ENCODE results near the gene LRRC71.

Gene LRRC71

GRCh38 chr1:156945881-156946661 lies 25.6 kb downstream of the LRRC71 start:
- DNase-seq (ENCODE audit: low read depth in 2 of 2, low spot score in 1 of 2): no peak

GRCh38 chr1:156947127-156947526 lies 26.7 kb downstream of the LRRC71 start:
- no peak for DNase-seq (ENCODE audit: low read depth in 2 of 2, low spot score in 1 of 2)

GRCh38 chr1:156947818-156948525 lies 27.5 kb downstream of the LRRC71 start:
- DNase-seq (ENCODE audit: low read depth in 2 of 2, low spot score in 1 of 2): no peak

DNA sequence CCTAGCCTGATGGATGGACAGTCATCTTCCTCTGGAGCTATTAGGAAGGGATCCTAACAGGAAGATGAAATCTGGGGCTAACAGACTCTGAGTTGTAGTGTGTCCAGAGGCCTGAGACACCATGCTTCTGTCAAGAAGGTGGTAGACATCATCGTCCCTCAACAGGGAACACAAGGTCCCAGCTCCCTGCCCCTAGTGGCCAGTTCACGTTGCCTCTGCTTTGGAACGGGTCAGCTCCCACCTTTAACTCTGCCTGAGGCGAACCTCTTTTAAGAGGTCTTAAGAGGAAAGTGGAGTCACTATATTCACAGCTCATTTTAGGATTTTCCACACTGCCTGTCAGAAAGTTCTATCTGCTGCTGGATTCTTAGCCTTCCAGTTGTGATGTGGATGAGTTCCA lies 28.3 kb downstream of the LRRC71 start:
- no peak for DNase-seq (ENCODE audit: low read depth in 2 of 2, low spot score in 1 of 2)

DNA sequence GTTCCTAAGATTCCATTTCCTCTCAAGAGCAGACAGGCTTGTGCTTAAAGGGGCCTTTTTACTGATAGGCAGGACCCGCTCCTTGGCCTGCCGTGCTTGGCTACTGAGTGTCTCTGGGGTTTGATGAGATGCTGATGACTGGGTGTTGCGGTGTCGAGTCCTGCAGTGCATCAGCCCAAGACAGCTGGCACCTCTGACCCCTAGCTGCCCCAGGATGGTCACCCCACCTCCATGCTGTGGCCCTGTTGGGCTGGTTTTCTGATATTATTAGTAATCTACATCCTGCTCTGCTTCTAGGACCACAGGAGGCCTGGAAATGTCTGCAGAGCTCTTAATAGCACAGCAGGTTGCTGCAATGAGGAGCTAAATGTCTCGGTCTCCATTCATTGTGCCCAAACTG lies 28.7 kb downstream of the LRRC71 start:
- no peak for DNase-seq (ENCODE audit: low read depth in 2 of 2, low spot score in 1 of 2)

- DNase-seq (ENCODE audit: low read depth in 2 of 2, low spot score in 1 of 2): no peak
Observed at GRCh38 chr1:156951371-156951770, 30.9 kb downstream of the LRRC71 start.

DNA sequence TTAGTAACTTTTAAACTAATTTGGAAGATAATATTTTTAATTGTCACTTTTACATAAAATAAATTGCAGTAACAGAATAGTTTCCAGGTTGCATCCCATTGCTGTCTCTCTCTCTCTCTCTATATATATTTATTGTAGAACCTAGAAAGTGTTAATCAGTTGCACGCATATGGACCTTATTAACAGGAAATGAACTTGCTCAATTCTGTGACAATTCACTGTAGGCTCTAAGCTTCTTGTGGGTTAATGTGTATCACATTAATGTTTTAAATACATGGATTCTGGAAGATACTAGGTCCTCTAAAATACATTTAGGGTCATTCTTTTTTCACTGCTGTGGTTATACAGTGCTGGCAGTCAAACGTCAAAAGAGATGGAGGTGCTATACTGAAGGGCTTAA lies 33.1 kb downstream of the LRRC71 start:
- no peak for DNase-seq (ENCODE audit: low read depth in 2 of 2, low spot score in 1 of 2)

- DNase-seq (ENCODE audit: low read depth in 2 of 2, low spot score in 1 of 2): no peak
Observed at GRCh38 chr1:156956333-156956732, 35.9 kb downstream of the LRRC71 start.

DNA sequence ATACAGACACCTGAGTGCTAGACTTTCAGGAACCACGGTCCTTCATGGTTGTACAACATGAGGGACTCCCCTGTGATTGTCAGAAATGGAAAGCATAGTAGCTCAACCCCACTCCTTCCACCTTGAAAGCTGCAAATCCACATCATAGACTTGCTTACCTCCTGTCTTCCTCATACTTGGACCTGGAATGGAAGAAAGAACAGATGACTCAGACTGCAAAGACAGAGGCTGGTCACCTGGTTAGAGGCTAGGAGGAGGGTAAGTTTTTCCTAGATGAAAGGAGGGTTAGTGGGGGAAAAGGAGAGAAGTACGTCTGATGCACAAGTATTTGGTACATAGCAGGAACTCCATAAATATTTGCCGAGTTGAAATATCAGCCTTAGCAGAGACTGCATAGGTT lies 37.2 kb downstream of the LRRC71 start:
- no peak for DNase-seq (ENCODE audit: low read depth in 2 of 2, low spot score in 1 of 2)

DNA sequence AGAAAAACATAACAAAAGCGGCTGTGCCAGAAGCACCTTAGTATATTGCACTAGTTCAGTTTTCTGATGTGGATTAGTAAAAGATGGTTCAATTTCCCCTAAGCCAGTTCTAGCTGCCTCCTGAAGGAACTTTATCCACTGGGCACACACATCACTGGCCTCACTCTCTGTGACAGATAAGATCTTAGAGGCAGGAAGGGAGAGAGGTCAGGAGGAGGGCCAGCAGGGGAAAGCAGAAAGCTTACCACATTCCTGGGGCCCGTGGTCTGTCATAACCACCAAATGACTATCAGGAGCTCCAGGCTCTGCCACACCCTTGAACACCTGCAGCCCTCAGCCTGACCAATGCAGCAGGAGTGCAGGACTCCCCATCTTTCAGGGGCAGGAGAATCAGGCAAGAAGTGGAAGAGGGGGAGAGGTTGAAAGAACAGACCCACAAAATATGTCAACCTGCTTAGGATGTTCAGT lies 37.8 kb downstream of the LRRC71 start:
- DNase-seq (ENCODE audit: low read depth in 2 of 2, low spot score in 1 of 2): no peak

DNA sequence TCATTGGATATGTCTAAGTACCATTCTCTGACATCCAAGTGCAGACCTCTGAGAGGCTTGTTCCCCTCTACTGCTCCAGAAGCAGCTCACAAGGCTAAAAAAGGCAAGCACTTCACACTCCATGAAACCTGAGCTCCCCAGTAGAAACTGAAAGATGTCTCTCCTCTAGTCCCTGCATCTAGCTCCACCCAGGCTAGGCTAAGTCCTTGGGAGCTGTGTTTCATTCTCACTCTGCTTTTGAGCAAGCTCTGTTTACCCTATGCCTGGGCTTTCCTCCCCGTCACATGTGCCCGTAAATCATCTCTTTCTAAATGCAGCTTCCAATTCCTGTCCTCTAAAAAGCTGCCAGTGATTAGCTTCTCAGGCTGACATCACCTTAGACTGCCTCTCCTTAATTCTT lies 39.0 kb downstream of the LRRC71 start:
- no peak for DNase-seq (ENCODE audit: low read depth in 2 of 2, low spot score in 1 of 2)

GRCh38 chr1:156959925-156960324 lies 39.5 kb downstream of the LRRC71 start:
- DNase-seq (ENCODE audit: low read depth in 2 of 2, low spot score in 1 of 2): no peak

DNA sequence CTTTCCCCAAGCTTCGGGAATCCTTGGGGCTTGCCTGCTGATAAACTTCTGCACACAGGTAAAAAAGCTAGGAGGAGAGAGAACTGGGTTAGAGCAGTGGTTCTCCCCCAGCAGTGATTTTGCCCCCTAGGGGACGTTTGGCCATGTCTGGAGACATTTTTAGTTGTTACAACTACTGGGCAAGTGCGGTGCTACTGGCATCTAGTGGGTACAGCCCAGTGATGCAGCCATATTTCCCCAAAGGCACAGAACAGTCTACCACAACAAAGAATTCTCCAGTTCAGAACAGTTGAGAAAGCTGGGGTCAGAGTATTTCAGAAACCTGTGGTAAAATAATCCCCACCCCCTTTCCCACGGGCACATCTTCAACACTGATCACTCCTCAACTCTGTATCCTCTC lies 41.3 kb downstream of the LRRC71 start:
- no peak for DNase-seq (ENCODE audit: low read depth in 2 of 2, low spot score in 1 of 2)

- no peak for DNase-seq (ENCODE audit: low read depth in 2 of 2, low spot score in 1 of 2)
Observed at GRCh38 chr1:156963621-156964020, 43.2 kb downstream of the LRRC71 start.

DNA sequence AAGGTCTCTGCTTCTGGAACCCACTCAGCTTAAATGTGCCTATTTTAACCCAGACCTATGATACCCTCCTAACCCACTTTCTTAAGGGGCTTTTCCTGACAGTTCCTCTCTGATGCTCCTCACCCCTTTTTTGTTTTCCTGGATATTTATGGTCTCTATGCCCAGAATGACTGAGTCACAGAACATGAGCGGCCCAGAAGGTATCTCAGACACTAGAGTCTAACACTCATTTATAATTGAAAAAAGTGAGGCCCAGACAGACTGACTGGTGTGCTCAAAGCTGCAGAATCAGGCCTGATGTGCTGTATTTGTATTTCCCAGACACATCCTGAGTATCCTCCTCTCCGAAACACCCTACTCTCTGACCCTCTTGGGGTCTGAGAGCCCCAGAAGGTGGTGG lies 44.0 kb downstream of the LRRC71 start:
- no peak for DNase-seq (ENCODE audit: low read depth in 2 of 2, low spot score in 1 of 2)

DNA sequence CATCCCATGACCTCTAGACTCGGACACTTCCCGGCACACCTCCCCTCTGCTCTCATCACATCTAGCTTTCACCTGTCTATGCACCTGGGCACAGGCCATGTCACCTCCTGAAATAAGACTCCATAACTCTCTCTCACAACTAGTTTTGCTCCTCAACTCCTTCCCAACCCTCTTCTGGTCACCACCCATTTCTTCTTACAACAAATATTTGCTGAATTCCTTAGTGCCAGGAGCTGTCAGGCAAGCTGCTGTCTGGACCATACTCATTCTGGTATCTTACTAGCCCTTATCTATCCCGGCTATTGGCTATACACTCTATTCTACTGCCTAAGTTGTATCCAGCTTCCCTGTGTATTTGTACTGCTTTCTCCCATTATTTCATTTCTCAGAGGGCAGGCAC lies 49.1 kb downstream of the LRRC71 start:
- no peak for DNase-seq (ENCODE audit: low read depth in 2 of 2, low spot score in 1 of 2)

DNA sequence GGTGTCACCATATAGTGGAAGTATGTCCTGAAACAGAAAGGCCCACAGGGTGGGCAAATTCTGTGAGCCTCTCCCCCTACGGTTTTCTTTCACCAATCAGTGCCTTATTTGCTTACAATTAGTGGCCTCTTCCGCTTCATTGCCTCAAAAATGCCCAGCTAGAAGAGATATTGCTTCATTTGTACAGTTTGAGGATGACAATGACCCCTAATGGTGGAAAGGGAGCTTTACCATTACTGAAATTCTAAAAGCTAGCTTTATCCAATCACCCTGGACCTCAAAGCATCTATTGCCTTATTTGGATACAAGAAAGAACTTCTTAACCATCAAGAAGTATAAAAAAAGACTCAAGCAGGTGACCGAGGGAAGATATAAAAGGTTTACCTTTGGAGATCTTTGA lies 49.6 kb downstream of the LRRC71 start:
- DNase-seq (ENCODE audit: low read depth in 2 of 2, low spot score in 1 of 2): no peak

GRCh38 chr1:156973417-156973816 lies 53.0 kb downstream of the LRRC71 start:
- DNase-seq (ENCODE audit: low read depth in 2 of 2, low spot score in 1 of 2): no peak

GRCh38 chr1:156975084-156975483 lies 54.7 kb downstream of the LRRC71 start:
- no peak for DNase-seq (ENCODE audit: low read depth in 2 of 2, low spot score in 1 of 2)

DNA sequence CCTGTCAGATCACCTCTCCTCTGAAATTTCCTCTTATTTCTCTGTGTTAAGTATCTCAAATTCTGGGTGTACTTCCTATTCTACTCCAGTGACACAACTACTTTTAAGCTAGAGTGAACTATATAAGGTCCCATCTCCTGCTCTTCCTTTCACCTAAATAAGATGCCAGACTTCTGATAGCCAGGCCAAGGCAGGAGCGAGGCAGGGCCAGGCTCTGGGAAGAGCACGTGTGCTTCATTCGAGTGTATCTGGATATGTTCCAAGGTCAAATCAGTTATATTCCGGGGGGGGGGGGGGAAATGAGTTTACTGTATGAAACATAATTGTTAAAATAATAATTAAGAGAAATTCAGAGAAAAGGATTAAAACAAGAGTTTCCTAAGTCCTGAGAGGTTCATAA lies 60.1 kb downstream of the LRRC71 start:
- no peak for DNase-seq (ENCODE audit: low read depth in 2 of 2, low spot score in 1 of 2)

Measured in stimulated activated CD8-positive, alpha-beta memory T cell treated with anti-CD3 and anti-CD28 coated beads, Interleukin-4, amount 100 ng/mL, for 1 hour (primary cell).